ENCODE results near the gene SIAH1. TPM values are rescaled to one million over a fixed set of nuclear protein-coding genes. Genes with fewer than 3 reads are reported as not detected.
A peak's percentile ranks its signal among the peaks of the same experiment; 100 is the strongest.

SIAH1 gene
- total and polyA plus RNA-seq, 9 of the 15 experiments (the other 6 are each of a cell fraction or from before 2014, with no cell fraction given) = 4.1 to 14.3 (median 12.5) TPM

DNA sequence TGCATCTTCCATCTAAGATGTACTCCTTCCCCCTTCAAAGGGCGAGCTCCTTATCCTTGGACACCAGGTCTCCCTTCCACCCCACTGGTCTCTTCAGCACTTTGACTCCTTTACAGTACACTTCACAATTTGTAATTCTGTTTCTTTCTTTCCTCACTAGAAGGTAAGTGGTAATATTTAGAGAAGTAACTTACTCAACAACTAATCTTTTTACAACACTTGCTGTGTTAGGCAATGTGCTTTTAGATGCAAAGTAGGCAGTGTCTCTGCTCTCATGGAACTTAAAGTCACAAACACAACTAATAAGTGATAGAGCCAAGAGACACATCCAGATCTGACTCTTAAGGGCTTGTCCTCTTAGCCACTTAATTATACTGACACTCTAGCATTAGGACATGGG lies 6.4 kb downstream of the SIAH1 start:
- in situ Hi-C loops (cut with MboI) = no loop called here
- Histone ChIP-seq H3K4me1 (replicated peaks in 1 of 2; ENCODE audit: control insufficient read depth in 2 of 2, insufficient read depth in 2 of 2, low read length in 2 of 2) (peaks cover 24 to 42% of the 10 kb centered on the region in 2 experiments), H3K9me1 (ENCODE audit: control insufficient read depth, insufficient read depth, low read length) (no peaks in the 10 kb centered on the region), H3K27me3 (ENCODE audit: control insufficient read depth in 2 of 2, insufficient read depth in 2 of 2, low read length in 2 of 2) (no peaks in the 10 kb centered on the region), H3K4me2 (ENCODE audit: insufficient read depth, low read length) (peak overlapping the region; percentile 12; the same call in 1 of the 2 replicates), H3K27ac (ENCODE audit: extremely low read depth, low read depth, low read length) (no peak overlapping the region), H3K9me3 (replicated peaks; ENCODE audit: control insufficient read depth, insufficient read depth, low read depth, low read length) (no peaks in the 10 kb centered on the region), H4K20me1 (replicated peaks; ENCODE audit: control insufficient read depth, insufficient read depth, low read length) (peaks cover 44% of the 10 kb centered on the region), H3K79me2 (ENCODE audit: control insufficient read depth, insufficient read depth, low read length) (peaks cover 97% of the 10 kb centered on the region), H3K9ac (ENCODE audit: insufficient read depth in 1 of 2, low read depth in 2 of 2, low read length in 2 of 2) (no peak overlapping the region), H2AFZ (ENCODE audit: low read depth, low read length) (no peak overlapping the region), H3K4me3 (no peak overlapping the region), H3K36me3 (ENCODE audit: control insufficient read depth, insufficient read depth, low read length) (no peaks in the 10 kb centered on the region)
- 10% methylated on average over 1 of the region's 1 CpG for WGBS (ENCODE audit: insufficient coverage, low coverage, missing lambda C conversion rate)
- CTCF ChIA-PET (ENCODE audit: low intra/inter-chr PET ratio) = no interaction called here
- peak; percentile 49 for ATAC-seq
- POLR2A ChIA-PET = interaction anchor here (0.9 to 5.2 kb wide), 2 partner anchors 9 to 13 kb away, joined by 3 to 48 read pairs; no protein-coding TSS in a partner anchor
- no peak for FAIRE-seq
- intact Hi-C loops (cut with micrococcal nuclease) = no loop called here
- BruUV-seq (replicated peaks) = no TSS peak
- TF ChIP-seq KAT7 (CRISPR knock-in tag; IDR thresholded peaks at IDR 0.05; ENCODE audit: borderline replicate concordance) = no peak
- TF ChIP-seq TAL1 (IDR thresholded peaks at IDR 0.05) = 0 out of 2 replicates have a peak, but pooled peaks have one; percentile 23
- peak; percentile 7; the same call in 1 of the 2 replicates for TF ChIP-seq TCF3 (CRISPR knock-in tag; IDR thresholded peaks at IDR 0.05)
- TF ChIP-seq, protein P1, sequence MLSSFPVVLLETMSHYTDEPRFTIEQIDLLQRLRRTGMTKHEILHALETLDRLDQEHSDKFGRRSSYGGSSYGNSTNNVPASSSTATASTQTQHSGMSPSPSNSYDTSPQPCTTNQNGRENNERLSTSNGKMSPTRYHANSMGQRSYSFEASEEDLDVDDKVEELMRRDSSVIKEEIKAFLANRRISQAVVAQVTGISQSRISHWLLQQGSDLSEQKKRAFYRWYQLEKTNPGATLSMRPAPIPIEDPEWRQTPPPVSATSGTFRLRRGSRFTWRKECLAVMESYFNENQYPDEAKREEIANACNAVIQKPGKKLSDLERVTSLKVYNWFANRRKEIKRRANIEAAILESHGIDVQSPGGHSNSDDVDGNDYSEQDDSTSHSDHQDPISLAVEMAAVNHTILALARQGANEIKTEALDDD (IDR thresholded peaks at IDR 0.05) = 0 out of 2 replicates have a peak, but pooled peaks have one; percentile 41
- TF ChIP-seq ZNF263 (CRISPR knock-in tag; IDR thresholded peaks at IDR 0.05; ENCODE audit: borderline replicate concordance) = no peak
- TF ChIP-seq CEBPG (CRISPR knock-in tag; IDR thresholded peaks at IDR 0.05) = 0 out of 2 replicates have a peak, but pooled peaks have one; percentile 27
- TF ChIP-seq CEBPG (tag; conservative IDR thresholded peaks at IDR 0.05 in 1 of 2, IDR thresholded peaks at IDR 0.05 in 1 of 2) = no peak
- TF ChIP-seq RAD51 (IDR thresholded peaks at IDR 0.05; ENCODE audit: borderline replicate concordance, low read depth) = no peak
- TF ChIP-seq, protein P2, sequence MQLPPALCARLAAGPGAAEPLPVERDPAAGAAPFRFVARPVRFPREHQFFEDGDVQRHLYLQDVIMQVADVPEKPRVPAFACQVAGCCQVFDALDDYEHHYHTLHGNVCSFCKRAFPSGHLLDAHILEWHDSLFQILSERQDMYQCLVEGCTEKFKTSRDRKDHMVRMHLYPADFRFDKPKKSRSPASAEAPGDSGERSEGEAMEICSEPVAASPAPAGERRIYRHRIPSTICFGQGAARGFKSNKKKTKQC (CRISPR knock-in tag; IDR thresholded peaks at IDR 0.05) = no peak
- TF ChIP-seq CEBPB (tag; IDR thresholded peaks at IDR 0.05) = peak; percentile 41; the same call in 1 of the 2 replicates
- TF ChIP-seq, protein P3, sequence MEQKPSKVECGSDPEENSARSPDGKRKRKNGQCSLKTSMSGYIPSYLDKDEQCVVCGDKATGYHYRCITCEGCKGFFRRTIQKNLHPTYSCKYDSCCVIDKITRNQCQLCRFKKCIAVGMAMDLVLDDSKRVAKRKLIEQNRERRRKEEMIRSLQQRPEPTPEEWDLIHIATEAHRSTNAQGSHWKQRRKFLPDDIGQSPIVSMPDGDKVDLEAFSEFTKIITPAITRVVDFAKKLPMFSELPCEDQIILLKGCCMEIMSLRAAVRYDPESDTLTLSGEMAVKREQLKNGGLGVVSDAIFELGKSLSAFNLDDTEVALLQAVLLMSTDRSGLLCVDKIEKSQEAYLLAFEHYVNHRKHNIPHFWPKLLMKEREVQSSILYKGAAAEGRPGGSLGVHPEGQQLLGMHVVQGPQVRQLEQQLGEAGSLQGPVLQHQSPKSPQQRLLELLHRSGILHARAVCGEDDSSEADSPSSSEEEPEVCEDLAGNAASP (IDR thresholded peaks at IDR 0.05) = no peak
- DNase-seq (ENCODE audit: extremely low read depth in 1 of 4, low spot score in 3 of 4) = peak in 1 of 4 experiments; percentile 25

All from K562 (cell line).